PC-3 (cell line): ENCODE data around the gene MMP11.

Experiments
- CTCF ChIP-seq: fragments of 300-600 bp; sonication (generic); conservative IDR thresholded peaks from 2 replicates; pipeline ENCODE4 v1.5.1; 2017; ENCODE audit warnings: antibody characterized with exemption, low read depth, mild to moderate bottlenecking, low read length
- EZH2 ChIP-seq: fragments of 300-600 bp; sonication (generic); IDR thresholded peaks from one replicate; pipeline ENCODE4 v1.6.1; 2017; ENCODE audit warnings: antibody characterized with exemption, mild to moderate bottlenecking, low read length; ENCODE audit not compliant: unreplicated experiment
- EZH2phosphoT487 ChIP-seq: fragments of 300-600 bp; sonication (generic); IDR thresholded peaks from 2 replicates; pipeline ENCODE4 v1.6.1; 2018; ENCODE audit warnings: mild to moderate bottlenecking, antibody characterized with exemption, low read length, borderline replicate concordance

GRCh38 chr22:23755711-23756110, 16.9 kb upstream of the MMP11 start:
- TF ChIP-seq CTCF (no peak), EZH2 (no peak), EZH2phosphoT487 (no peak)
